ENCODE data around the gene ADAT2. TPM values are rescaled to one million over a fixed set of nuclear protein-coding genes. Genes with fewer than 3 reads are reported as not detected.
"Not testable (repeated sequence)": the region's sequence is repeated elsewhere in the genome, so short reads cannot be mapped to it uniquely, and the experiment has no call there.

ADAT2 gene
- total and polyA plus RNA-seq, 2 of the 13 experiments (the other 11 are each of a cell fraction or from before 2014, with no cell fraction given), result 10.5 to 18.3 TPM

DNA sequence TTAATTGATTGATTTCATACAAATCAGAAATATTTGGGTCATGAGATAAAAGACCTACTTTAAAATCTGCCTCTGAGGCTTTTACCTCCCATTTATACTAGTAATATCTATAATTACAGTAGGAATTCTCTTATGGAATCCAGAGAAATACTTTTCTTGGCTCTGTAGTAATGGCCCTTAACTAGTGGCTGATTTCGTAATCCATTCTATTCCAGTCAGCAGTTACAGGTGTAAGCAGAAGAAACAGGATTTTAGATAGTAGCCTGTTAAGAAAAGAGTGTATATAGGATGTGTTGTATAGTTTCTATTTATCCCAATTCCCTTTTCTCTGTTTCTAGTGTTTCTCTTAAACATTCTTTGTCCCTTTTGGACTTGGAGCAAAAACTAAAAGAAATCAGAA is 21.3 kb upstream of the ADAT2 start:
- ChIA-PET CTCF (ENCODE audit: low intra/inter-chr PET ratio, low total read pairs) (no interaction called here), POLR2A (no interaction called here)
- no peak for FAIRE-seq
- Histone ChIP-seq H4K20me1 (ENCODE audit: insufficient read depth, low read length) (no peaks in the 10 kb centered on the region), H3K9ac (ENCODE audit: insufficient read depth, low read depth, low read length) (no peak overlapping the region), H3K9me3 (ENCODE audit: low read length) (no peaks in the 10 kb centered on the region), H3K27me3 (ENCODE audit: control insufficient read depth in 1 of 2, insufficient read depth in 2 of 2, low read length in 2 of 2) (no peaks in the 10 kb centered on the region), H3K79me2 (ENCODE audit: insufficient read depth, low read length) (no peaks in the 10 kb centered on the region), H3K27ac (ENCODE audit: extremely low read length, insufficient read depth, low read length) (no peak overlapping the region), H3K4me1 (ENCODE audit: insufficient read depth, low read length) (no peaks in the 10 kb centered on the region), H3K4me3 (replicated peaks in 1 of 3; ENCODE audit: insufficient read depth in 1 of 3, low read depth in 2 of 3, low read length in 3 of 3) (no peak overlapping the region), H2AFZ (ENCODE audit: low read length) (no peak overlapping the region), H3K36me3 (replicated peaks in 1 of 2; ENCODE audit: control insufficient read depth in 1 of 2, insufficient read depth in 2 of 2, low read length in 2 of 2) (peaks cover 4 to 23% of the 10 kb centered on the region in 2 experiments), H3K4me2 (ENCODE audit: low read depth, low read length) (no peak overlapping the region)
- in situ Hi-C loops (cut with HindIII; ENCODE audit: extremely low pct_ligation_motif_present, low pct_unique_long_range_greater_than_20kb), result no loop called here
- intact Hi-C loops (cut with micrococcal nuclease; ENCODE audit: unreplicated experiment), result no loop called here
- peak; percentile 82 for TF ChIP-seq CEBPB (IDR thresholded peaks at IDR 0.05; ENCODE audit: borderline replicate concordance, low read depth, low read length)
- 0 out of 2 replicates have a peak, but pooled peaks have one; percentile 18 for TF ChIP-seq CEBPG (CRISPR knock-in tag; IDR thresholded peaks at IDR 0.05)
- no peak for TF ChIP-seq ZBTB38 (CRISPR knock-in tag; IDR thresholded peaks at IDR 0.05)
- no peak for TF ChIP-seq ZBTB43 (CRISPR knock-in tag; conservative IDR thresholded peaks at IDR 0.05)
- TF ChIP-seq HNRNPK (IDR thresholded peaks at IDR 0.05; ENCODE audit: low read depth, low read length, poor library complexity, severe bottlenecking), result no peak
- TF ChIP-seq MED1 (CRISPR knock-in tag; IDR thresholded peaks at IDR 0.05), result no peak
- no peak for TF ChIP-seq ZNF572 (CRISPR knock-in tag; IDR thresholded peaks at IDR 0.05)
- TF ChIP-seq FOXM1 (CRISPR knock-in tag; IDR thresholded peaks at IDR 0.05), result no peak
- 100% methylated on average over 1 of the region's 1 CpG for WGBS (ENCODE audit: low lambda C conversion rate)
- BruUV-seq (replicated peaks), result no TSS peak
- no peak for ATAC-seq
- DNase-seq (ENCODE audit: low spot score), result no peak

- H3K9ac ChIP-seq (ENCODE audit: insufficient read depth, low read depth, low read length); intact Hi-C loops (cut with micrococcal nuclease; ENCODE audit: unreplicated experiment); BruUV-seq (replicated peaks); H3K27me3 ChIP-seq (ENCODE audit: control insufficient read depth in 1 of 2, insufficient read depth in 2 of 2, low read length in 2 of 2); H3K9me3 ChIP-seq (ENCODE audit: low read length); in situ Hi-C loops (cut with HindIII; ENCODE audit: extremely low pct_ligation_motif_present, low pct_unique_long_range_greater_than_20kb); POLR2A ChIA-PET; H4K20me1 ChIP-seq (ENCODE audit: insufficient read depth, low read length); DNase-seq (ENCODE audit: low spot score); ATAC-seq; H2AFZ ChIP-seq (ENCODE audit: low read length); H3K4me3 ChIP-seq (replicated peaks in 1 of 3; ENCODE audit: insufficient read depth in 1 of 3, low read depth in 2 of 3, low read length in 3 of 3); H3K4me2 ChIP-seq (ENCODE audit: low read depth, low read length); CTCF ChIA-PET (ENCODE audit: low intra/inter-chr PET ratio, low total read pairs); FAIRE-seq; H3K79me2 ChIP-seq (ENCODE audit: insufficient read depth, low read length); H3K4me1 ChIP-seq (ENCODE audit: insufficient read depth, low read length); H3K27ac ChIP-seq (ENCODE audit: extremely low read length, insufficient read depth, low read length): not testable (repeated sequence)
- peaks cover 6 to 24% of the 10 kb centered on the region in 2 experiments for H3K36me3 ChIP-seq (replicated peaks in 1 of 2; ENCODE audit: control insufficient read depth in 1 of 2, insufficient read depth in 2 of 2, low read length in 2 of 2)
- 90% methylated on average over 2 of the region's 2 CpGs for WGBS (ENCODE audit: low lambda C conversion rate)
These were observed 18.3 kb upstream of the ADAT2 start for GRCh38 chr6:143468823-143469222.
